ENCODE data around the gene STYXL1.

STYXL1 gene

DNA sequence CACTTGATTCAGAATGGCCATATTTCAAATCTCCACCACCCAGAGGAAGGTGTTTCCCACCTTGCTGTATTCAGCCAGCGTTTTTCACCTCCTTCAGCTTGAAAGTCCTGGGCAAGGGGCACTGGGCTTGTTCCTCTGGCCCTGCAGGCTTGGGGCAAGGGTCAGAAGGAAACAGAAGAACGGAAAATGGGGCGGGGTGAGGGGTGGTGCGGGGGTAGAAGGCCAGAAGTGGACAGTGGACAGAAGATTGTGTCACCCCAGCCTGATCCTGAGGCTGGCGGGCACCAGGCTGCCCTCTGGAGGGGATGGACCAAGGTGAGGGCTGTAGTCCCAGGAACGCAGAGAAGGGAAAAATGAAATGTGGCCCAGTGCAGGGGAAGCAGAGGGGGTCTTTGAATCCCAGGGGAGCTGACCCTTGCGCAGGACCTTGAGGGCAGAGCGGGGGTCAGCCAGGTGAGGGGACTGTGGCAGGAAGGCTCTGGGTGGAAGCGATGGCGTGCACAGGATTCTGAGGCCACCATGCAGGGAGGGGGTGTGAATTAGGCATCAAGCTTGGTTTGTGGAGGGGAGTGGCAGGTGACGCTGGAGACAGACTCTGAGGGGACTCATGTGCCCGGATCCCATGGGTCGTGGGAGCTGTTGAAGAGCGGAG lies 76.4 kb downstream of the STYXL1 start:
- peaks cover 14% of the 10 kb centered on the region for H3K36me3 Mint-ChIP-seq (ENCODE audit: low read depth)
- H3K27ac Mint-ChIP-seq: no peak overlapping the region
- H3K27me3 Mint-ChIP-seq (ENCODE audit: low read depth): no peaks in the 10 kb centered on the region
- H3K4me1 Mint-ChIP-seq (ENCODE audit: low read depth): peaks cover 2% of the 10 kb centered on the region
- no peak overlapping the region for H3K4me3 Mint-ChIP-seq
- H3K9me3 Mint-ChIP-seq: no peaks in the 10 kb centered on the region

DNA sequence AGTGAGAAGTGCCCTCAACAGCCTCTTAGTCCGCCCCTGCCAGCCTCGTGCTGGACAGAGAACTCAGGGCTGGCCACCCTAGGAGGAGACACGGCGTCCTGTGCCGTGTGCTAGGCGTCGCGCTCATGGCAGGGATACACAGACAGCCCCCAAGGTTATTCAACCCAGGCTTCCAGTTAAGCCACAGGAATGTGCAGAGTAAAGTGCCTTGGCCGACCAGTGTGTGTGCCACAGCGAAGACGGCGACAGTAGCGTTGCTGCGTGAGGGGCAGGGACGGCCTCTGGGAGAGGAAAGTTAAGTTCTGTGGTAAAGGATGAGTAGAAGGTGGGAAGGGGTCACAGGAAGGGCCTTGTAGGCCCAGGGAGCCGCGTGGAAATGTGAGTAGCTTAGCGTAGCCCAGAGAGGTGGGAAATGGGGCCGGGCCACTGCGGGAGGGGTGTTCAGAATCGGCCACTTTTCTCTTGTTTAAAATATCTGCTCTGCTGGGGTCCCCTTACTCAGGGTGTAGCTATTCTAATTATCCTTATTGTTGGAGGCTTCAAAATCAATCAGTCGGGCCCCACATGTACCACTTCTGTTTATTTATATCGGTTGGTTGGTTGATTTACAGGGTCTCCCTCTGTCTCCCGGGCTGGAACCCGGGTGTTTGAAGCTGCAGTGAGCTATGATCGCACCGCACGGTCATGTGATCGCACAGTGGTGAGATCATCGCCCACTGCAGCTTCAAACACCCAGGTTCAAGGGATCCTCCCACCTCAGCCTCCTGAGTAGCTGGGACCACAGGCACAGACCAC lies 77.9 kb downstream of the STYXL1 start:
- H3K36me3 Mint-ChIP-seq (ENCODE audit: low read depth): peaks cover 14% of the 10 kb centered on the region

DNA sequence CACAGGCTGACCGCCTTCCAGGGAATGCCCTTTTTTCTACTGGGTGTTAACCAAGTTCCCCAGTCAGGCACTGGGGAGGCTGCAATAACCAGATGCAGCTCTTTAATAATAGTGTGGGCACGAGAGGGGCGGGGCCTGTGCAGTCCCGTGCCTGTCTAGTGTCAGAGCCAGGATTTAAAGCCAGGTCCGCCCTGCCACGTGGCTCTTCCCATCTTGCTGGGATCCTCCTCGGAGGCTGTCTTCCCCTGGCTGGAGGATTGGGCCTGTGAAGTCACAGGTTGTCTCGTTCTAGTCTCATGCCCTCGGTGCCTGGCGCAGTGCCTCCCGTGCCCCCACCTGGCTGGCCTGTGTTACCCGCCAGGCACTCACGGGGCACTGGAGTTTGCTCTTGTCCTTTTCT lies 78.6 kb downstream of the STYXL1 start:
- Mint-ChIP-seq H3K36me3 (ENCODE audit: low read depth) (peaks cover 12% of the 10 kb centered on the region), H3K27ac (no peak overlapping the region), H3K4me3 (no peak overlapping the region), H3K27me3 (ENCODE audit: low read depth) (no peaks in the 10 kb centered on the region), H3K9me3 (no peaks in the 10 kb centered on the region), H3K4me1 (ENCODE audit: low read depth) (peaks cover 2% of the 10 kb centered on the region)

More for the DNA sequence above, 77.9 kb downstream of the STYXL1 start:
- H3K9me3 Mint-ChIP-seq: no peaks in the 10 kb centered on the region
- H3K4me3 Mint-ChIP-seq: no peak overlapping the region
- peaks cover 2% of the 10 kb centered on the region for H3K4me1 Mint-ChIP-seq (ENCODE audit: low read depth)
- no peaks in the 10 kb centered on the region for H3K27me3 Mint-ChIP-seq (ENCODE audit: low read depth)
- H3K27ac Mint-ChIP-seq: no peak overlapping the region

DNA sequence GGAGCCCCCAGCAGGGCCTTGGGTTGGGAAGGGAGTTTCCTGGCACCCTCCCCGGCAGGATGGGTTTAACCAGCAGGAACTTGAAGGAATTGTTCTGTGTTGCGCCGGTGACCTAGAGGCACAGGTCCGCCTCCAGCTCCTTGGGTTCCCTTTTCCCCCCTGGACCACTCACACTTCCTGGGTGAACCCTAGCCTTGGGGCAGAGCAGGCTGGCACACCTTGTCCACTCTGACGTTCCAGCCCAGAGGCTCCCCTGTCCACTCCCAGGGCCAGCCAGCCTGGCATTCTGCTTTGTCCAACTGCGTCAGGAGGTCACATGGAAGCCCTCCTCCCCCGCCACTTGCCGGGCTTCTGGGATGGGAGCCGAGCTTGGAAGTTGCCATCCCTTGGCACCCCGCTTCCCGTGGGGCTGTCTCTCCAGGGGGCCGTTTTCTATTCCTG lies 79.2 kb downstream of the STYXL1 start:
- no peaks in the 10 kb centered on the region for H3K27me3 Mint-ChIP-seq (ENCODE audit: low read depth)
- H3K4me1 Mint-ChIP-seq (ENCODE audit: low read depth): peaks cover 2% of the 10 kb centered on the region
- H3K4me3 Mint-ChIP-seq: no peak overlapping the region
- H3K36me3 Mint-ChIP-seq (ENCODE audit: low read depth): peaks cover 6% of the 10 kb centered on the region
- no peaks in the 10 kb centered on the region for H3K9me3 Mint-ChIP-seq
- H3K27ac Mint-ChIP-seq: no peak overlapping the region

DNA sequence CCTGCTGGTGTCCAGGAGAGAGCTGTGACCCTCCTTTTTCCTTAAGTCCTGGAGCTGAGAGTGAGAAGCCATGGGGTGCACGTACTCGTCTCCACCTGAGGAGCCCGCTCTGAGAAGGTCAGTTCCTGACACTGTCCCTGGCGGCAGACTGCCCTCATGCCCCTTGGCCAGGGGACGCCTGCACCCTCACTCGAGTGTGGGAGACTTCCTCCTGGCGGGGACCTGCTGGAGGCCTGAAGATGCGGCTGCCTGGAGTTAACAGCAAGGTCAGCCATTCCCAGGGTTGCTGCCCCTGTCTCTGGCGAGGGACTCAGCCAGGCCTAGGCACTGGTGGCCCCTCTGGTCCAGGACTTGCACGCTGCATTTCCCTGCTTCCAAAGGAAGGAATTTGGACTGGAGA lies 79.8 kb downstream of the STYXL1 start:
- H3K36me3 Mint-ChIP-seq (ENCODE audit: low read depth): peaks cover 6% of the 10 kb centered on the region
- H3K27me3 Mint-ChIP-seq (ENCODE audit: low read depth): no peaks in the 10 kb centered on the region
- no peak overlapping the region for H3K4me3 Mint-ChIP-seq
- no peaks in the 10 kb centered on the region for H3K9me3 Mint-ChIP-seq
- H3K27ac Mint-ChIP-seq: no peak overlapping the region
- H3K4me1 Mint-ChIP-seq (ENCODE audit: low read depth): peaks cover 2% of the 10 kb centered on the region

DNA sequence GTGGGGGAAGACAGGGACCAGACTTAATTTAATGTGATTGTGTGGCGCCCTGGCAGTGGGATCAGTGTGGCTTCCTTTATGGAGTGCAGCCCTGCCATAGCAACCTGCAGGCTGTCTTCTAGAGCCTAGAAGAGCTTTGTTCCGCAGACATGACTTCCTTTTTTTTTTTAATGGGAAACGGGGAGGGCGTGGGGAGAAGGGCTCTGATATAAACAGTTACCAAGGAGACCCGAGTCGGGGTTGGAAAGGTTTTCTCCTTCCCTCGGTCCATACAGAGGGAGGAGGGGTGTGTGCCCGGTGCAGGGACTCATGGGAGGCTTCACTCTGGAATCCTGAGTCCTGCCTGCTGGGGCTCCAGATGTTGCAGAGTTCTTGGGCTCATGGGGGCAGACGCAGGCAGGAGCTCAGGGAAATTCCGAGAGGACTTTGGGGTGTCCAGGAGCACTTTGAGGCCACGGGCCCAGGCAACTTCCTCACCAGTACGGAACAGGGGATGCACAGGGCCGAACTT lies 80.3 kb downstream of the STYXL1 start:
- Mint-ChIP-seq H3K27me3 (ENCODE audit: low read depth) (no peaks in the 10 kb centered on the region), H3K27ac (no peak overlapping the region), H3K36me3 (ENCODE audit: low read depth) (peaks cover 7% of the 10 kb centered on the region), H3K4me1 (ENCODE audit: low read depth) (peaks cover 4% of the 10 kb centered on the region), H3K4me3 (no peak overlapping the region), H3K9me3 (no peaks in the 10 kb centered on the region)

DNA sequence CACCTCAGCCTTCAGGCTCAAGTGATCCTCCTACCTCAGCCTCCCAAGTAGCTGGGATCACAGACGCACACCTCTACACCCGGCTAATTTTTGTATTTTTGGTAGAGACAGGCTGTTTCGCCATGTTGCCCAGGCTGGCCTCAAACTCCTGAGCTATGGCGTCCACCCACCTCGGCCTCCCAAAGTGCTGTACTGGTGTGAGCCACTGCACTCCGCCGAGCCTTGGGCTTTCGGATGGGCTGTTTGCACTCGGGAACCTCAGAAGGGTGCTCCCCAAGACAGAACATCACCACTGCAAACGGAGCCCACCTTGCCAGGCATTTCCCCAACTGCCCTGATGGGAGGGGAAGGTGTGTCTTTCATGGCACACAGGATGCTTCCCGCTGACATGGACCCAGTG lies 80.7 kb downstream of the STYXL1 start:
- H3K4me3 Mint-ChIP-seq: no peak overlapping the region
- H3K27me3 Mint-ChIP-seq (ENCODE audit: low read depth): no peaks in the 10 kb centered on the region
- H3K4me1 Mint-ChIP-seq (ENCODE audit: low read depth): peaks cover 4% of the 10 kb centered on the region
- no peaks in the 10 kb centered on the region for H3K9me3 Mint-ChIP-seq
- H3K36me3 Mint-ChIP-seq (ENCODE audit: low read depth): peaks cover 6% of the 10 kb centered on the region
- no peak overlapping the region for H3K27ac Mint-ChIP-seq

DNA sequence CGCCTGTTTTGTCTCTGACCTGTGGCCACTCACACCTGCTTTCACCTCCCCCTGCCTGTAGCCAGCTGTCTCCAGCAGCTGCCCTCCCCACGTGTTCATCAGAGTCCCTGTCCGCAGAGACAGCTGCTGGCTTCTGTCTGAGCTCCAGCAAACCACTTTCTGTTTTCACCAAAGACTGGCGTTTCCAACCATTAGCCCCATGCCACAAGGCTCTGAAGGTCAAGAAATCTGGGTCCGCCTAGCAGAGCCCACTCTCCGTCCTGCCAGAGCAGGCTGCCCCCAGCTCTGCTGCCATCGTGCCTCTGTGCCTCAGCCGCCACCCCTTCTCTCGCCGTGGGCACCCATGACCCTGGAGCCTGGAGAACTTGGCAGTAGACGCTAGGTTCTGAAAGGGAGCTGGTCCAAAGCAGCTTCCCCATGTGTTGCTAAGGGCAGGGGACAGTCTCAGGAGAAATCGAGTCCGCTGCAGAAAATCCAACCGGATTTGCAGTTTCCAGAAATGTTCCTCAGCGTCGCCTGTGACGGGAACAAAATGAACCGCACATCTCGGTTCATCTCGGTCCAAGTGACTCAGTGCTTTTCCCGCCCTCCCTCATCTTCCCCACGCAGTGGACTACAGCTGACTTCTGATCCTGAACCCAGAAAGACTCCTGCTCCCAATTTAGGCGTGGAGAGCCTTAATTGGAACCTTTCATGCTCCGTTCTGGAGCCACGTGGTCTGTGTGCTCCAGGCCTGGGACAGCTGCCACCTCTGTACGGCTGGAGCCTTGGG lies 81.4 kb downstream of the STYXL1 start:
- Mint-ChIP-seq H3K4me1 (ENCODE audit: low read depth) (peaks cover 4% of the 10 kb centered on the region), H3K27me3 (ENCODE audit: low read depth) (no peaks in the 10 kb centered on the region), H3K27ac (no peak overlapping the region), H3K36me3 (ENCODE audit: low read depth) (peaks cover 4% of the 10 kb centered on the region), H3K4me3 (no peak overlapping the region), H3K9me3 (no peaks in the 10 kb centered on the region)

DNA sequence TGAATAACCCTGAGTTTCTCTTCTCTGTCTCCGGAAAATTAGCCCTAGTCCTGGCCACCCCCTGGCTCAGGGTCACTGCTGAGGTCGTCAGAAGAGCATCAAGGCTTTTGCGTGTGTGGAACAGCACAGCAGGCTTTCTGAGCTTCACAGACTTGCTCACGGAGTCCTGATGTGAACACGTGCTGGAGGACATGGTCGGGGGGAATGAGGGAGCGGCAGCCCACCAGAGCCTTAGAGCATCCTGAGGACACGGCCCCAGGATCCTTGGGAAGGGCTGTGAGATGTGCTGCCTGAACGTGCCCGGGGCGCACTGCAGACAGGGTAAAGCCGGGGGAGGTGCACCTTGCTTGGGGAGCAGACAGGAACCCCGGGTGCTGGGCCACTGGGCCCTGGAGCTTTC lies 82.2 kb downstream of the STYXL1 start:
- Mint-ChIP-seq H3K36me3 (ENCODE audit: low read depth) (peaks cover 4% of the 10 kb centered on the region), H3K4me1 (ENCODE audit: low read depth) (peaks cover 4% of the 10 kb centered on the region), H3K27ac (no peak overlapping the region), H3K4me3 (no peak overlapping the region), H3K9me3 (no peaks in the 10 kb centered on the region), H3K27me3 (ENCODE audit: low read depth) (no peaks in the 10 kb centered on the region)

DNA sequence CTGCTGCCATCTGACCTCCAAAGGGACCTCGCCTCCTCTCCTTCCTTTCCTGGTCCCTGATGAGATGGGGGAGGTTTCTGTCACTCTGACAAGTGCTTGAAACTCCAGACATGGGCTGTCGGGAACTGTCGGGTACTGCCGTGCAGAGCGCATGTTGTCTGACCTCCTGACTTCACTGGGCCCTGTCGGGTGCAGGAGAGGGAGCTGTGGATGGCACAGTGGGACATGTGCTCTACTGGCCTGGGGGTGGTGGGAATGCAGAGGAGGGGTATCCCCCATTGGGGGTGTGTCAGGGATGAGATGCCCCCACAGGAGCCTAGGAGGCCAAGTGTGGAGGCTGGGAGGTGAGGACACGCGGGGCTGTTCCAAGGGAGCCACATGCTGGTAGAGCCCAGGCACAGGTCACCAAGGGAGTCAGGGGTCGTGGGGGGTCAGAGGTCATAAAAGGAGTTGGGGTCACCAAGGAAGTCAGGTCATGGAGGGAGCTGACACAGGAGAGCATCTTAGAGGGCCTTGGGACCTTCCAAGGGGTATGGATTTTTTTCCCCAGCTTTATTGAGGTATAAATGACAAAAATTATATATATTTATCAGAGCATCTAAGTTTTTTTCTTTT lies 84.3 kb downstream of the STYXL1 start:
- no peaks in the 10 kb centered on the region for H3K27me3 Mint-ChIP-seq (ENCODE audit: low read depth)
- peaks cover 2% of the 10 kb centered on the region for H3K4me1 Mint-ChIP-seq (ENCODE audit: low read depth)
- peaks cover 6% of the 10 kb centered on the region for H3K36me3 Mint-ChIP-seq (ENCODE audit: low read depth)
- no peak overlapping the region for H3K4me3 Mint-ChIP-seq
- H3K27ac Mint-ChIP-seq: no peak overlapping the region
- H3K9me3 Mint-ChIP-seq: no peaks in the 10 kb centered on the region

DNA sequence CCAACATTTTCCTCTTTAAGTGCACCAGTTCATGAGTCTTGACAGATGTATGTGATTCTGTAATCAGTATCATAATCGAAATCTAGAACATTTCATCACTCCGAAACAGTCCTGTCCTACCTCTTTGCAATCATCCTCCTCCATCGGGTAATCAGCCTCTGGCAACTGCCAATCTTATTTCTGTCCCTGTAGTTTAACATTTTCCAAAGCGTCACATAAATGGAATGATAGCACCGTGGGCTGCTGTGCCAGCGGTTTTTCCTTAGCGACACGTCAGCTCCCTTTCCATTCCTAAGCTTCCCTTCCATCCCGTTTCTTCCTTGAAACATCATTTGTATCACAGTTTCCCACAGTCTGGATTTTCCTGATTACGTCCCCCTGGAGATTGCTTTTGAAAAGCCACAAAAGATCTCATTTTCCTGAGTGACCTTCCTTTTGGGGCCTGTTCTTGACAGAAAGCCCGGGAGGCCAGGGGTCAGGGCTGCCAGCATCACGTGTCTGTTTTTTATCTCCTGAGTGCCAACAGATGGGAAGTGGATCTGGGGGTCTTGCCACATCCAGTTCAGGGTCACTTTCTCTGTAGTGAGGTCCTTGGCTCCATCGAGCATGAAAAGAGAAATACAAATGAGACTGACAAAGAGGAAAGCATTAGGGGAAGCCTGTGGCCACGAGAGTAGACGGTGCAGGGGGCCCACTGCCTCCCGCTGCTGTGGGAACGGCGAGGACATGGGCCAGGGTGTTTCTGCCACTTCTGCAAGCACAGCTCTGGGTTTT lies 85.0 kb downstream of the STYXL1 start:
- no peaks in the 10 kb centered on the region for H3K9me3 Mint-ChIP-seq
- H3K36me3 Mint-ChIP-seq (ENCODE audit: low read depth): peaks cover 8% of the 10 kb centered on the region
- H3K27ac Mint-ChIP-seq: no peak overlapping the region

DNA sequence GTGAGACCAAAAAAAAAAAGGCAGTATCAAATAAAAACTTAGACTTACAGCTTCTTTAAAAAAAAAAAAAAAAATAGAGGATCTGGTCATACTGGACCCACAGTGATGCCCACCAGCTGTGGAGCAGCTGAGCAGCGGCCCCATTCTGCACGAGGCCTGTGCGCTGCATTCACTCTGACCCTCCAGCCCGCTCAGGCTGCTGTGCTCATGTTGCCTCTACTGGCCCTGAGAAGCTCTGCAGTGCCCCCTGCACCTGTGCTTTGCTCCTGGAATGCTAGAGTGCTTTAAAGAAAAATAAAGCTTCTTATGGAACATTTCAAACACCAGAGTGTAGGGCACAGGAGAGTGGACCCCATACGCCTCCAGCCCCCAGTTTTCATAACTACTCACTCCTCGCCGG lies 86.6 kb downstream of the STYXL1 start:
- peaks cover 12% of the 10 kb centered on the region for H3K36me3 Mint-ChIP-seq (ENCODE audit: low read depth)
- H3K9me3 Mint-ChIP-seq: no peaks in the 10 kb centered on the region
- no peak overlapping the region for H3K27ac Mint-ChIP-seq
- H3K4me3 Mint-ChIP-seq: no peak overlapping the region
- peaks cover 2% of the 10 kb centered on the region for H3K4me1 Mint-ChIP-seq (ENCODE audit: low read depth)
- no peaks in the 10 kb centered on the region for H3K27me3 Mint-ChIP-seq (ENCODE audit: low read depth)

More for the DNA sequence above, 85.0 kb downstream of the STYXL1 start:
- H3K4me1 Mint-ChIP-seq (ENCODE audit: low read depth): peaks cover 2% of the 10 kb centered on the region
- H3K27me3 Mint-ChIP-seq (ENCODE audit: low read depth): no peaks in the 10 kb centered on the region
- no peak overlapping the region for H3K4me3 Mint-ChIP-seq

DNA sequence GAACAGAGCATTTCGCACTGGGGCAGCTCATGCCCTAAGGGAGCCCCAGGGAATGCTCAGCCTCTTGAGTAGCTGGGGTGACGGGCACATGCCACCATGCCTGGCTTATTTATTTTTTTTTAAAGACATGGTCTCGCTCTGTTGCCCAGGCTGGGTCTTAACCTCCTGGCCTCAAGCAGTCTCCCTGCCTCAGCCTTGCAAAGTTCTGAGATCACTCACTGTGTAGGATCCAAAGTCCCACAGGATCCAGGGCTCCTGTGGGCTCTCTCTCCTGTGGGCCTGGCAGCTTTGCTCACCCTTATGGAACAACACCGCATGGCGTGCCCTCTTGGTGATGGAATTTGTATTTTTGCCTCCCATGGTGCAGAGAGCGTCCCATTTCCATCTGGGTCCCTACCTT lies 87.4 kb downstream of the STYXL1 start:
- Mint-ChIP-seq H3K4me1 (ENCODE audit: low read depth) (peaks cover 2% of the 10 kb centered on the region), H3K36me3 (ENCODE audit: low read depth) (peaks cover 14% of the 10 kb centered on the region), H3K27me3 (ENCODE audit: low read depth) (no peaks in the 10 kb centered on the region), H3K9me3 (no peaks in the 10 kb centered on the region), H3K4me3 (no peak overlapping the region), H3K27ac (no peak overlapping the region)

Data from T-helper 1 cell treated with Interleukin-12 subunit alpha and Interleukin-12 subunit beta and Interleukin-4 antibody, amounts not matched to agents 30 μg/mL and 1 μg/mL, for 36 hours (primary cell).